ENCODE results near the gene MIDN. TPM values are rescaled to one million over a fixed set of nuclear protein-coding genes. Genes with fewer than 3 reads are reported as not detected.

Gene MIDN
- total RNA-seq, 1 donor from 2014 or later = 103 TPM

DNA sequence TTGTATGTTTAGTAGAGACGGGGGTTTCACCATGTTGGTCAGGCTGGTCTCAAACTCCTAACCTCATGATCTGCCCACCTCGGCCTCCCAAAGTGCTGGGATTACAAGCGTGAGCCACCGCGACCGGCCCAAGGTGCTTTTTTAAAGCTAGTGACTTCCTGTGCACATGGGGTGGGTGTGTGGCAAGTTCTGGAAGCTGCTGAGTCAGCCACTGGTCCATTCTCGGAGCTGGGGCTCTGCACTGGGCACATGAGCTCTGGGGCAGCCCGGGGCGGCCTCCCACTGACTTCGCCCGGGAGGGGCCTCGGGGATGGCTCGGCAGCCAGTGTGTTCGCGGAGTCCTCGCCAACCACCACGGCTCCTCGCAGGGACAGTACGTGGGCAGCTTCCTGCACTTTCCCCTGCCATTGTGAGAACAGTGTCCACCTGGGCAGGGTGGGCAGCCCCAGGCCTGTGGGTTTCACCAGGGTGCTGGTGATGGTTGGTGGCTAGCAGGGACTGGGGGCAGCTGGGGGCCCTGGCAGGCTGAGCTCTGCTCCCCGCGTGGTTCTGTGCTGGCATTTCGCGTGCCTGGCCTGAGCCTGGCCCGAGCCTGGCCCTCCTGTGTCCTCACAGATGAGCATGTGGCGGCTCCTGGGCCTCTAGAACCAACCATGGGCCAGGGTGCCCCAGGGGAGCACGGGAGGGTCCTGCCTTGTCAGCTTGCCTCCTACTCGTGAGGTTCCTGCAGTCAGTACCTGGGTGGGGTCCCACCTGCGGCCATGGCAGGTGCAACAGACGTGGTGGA is 22.8 kb upstream of the MIDN start:
- no peak overlapping the region for H3K4me3 Mint-ChIP-seq (ENCODE audit: unreplicated experiment)
- H3K36me3 Mint-ChIP-seq (ENCODE audit: unreplicated experiment) = peaks cover 2% of the 10 kb centered on the region
- H3K27me3 Mint-ChIP-seq (ENCODE audit: unreplicated experiment) = no peaks in the 10 kb centered on the region
- H3K27ac Mint-ChIP-seq (ENCODE audit: unreplicated experiment) = peak overlapping the region; percentile 18
- TF ChIP-seq, protein P1, sequence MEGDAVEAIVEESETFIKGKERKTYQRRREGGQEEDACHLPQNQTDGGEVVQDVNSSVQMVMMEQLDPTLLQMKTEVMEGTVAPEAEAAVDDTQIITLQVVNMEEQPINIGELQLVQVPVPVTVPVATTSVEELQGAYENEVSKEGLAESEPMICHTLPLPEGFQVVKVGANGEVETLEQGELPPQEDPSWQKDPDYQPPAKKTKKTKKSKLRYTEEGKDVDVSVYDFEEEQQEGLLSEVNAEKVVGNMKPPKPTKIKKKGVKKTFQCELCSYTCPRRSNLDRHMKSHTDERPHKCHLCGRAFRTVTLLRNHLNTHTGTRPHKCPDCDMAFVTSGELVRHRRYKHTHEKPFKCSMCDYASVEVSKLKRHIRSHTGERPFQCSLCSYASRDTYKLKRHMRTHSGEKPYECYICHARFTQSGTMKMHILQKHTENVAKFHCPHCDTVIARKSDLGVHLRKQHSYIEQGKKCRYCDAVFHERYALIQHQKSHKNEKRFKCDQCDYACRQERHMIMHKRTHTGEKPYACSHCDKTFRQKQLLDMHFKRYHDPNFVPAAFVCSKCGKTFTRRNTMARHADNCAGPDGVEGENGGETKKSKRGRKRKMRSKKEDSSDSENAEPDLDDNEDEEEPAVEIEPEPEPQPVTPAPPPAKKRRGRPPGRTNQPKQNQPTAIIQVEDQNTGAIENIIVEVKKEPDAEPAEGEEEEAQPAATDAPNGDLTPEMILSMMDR (IDR thresholded peaks at IDR 0.05) = no peak
- H3K4me1 Mint-ChIP-seq (ENCODE audit: unreplicated experiment) = peaks cover 3% of the 10 kb centered on the region
- no peaks in the 10 kb centered on the region for H3K9me3 Mint-ChIP-seq (ENCODE audit: unreplicated experiment)
- DNase-seq (ENCODE audit: extremely low spot score, unreplicated experiment) = no peak

DNA sequence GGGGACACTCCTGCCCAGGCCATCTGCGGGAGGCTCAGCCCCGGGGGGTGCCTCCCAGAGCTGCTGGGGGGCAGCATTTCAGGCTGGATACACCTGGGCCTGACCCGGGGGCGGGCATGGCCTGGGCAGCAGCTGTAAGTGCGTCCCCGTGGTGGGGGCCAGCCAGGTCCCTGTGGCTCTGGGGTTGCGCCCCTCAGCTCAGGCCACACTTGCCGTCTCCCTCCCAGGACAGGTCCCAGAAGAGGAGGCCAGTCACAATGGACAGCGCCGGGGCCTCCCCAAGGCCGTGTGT is 22.2 kb upstream of the MIDN start:
- Mint-ChIP-seq H3K36me3 (ENCODE audit: unreplicated experiment) (peaks cover 2% of the 10 kb centered on the region), H3K4me3 (ENCODE audit: unreplicated experiment) (no peak overlapping the region), H3K27ac (ENCODE audit: unreplicated experiment) (no peak overlapping the region), H3K4me1 (ENCODE audit: unreplicated experiment) (peaks cover 3% of the 10 kb centered on the region), H3K27me3 (ENCODE audit: unreplicated experiment) (no peaks in the 10 kb centered on the region), H3K9me3 (ENCODE audit: unreplicated experiment) (no peaks in the 10 kb centered on the region)
- no peak for DNase-seq (ENCODE audit: extremely low spot score, unreplicated experiment)
- TF ChIP-seq, protein P1 (IDR thresholded peaks at IDR 0.05) = no peak

DNA sequence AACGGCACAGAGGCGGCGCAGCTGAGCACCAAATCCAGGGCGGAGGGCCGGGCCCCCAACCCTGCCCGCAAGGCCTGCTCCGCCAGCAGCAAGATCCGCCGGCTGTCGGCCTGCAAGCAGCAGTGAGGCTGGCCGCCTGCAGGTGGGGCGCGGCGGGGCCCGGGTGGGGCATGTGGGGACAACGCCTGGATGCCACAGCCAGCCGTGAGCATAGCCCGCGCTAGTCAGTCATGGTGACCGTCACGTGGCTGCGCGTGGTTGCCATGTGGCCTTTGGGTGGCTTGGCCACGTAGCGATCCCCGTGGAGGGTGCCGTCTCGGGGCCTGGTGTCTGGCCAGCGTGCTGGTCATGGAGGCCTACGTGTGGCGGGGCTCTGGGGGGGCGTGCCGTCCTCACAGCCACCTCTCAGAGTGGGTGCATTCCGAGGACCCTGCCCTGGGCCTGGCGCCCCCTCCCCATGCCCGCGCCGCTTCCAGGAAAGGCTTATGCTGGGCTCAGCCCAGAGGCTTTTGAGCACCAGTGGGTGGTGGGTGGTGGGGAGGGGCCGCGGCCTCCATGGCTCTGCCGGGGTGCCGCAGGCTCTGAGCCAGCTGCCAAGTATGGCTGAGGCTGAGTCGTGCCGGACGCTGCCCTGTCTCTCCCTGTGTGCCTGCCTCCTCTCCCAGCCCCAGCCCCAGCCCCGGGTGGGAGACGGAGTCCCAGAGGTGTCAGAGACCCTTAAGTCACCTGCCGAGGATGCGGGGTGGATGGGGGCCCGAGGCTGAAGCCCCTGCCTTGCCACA is 21.7 kb upstream of the MIDN start:
- Mint-ChIP-seq H3K27me3 (ENCODE audit: unreplicated experiment) (no peaks in the 10 kb centered on the region), H3K4me1 (ENCODE audit: unreplicated experiment) (peaks cover 5% of the 10 kb centered on the region), H3K9me3 (ENCODE audit: unreplicated experiment) (no peaks in the 10 kb centered on the region), H3K27ac (ENCODE audit: unreplicated experiment) (no peak overlapping the region), H3K4me3 (ENCODE audit: unreplicated experiment) (no peak overlapping the region), H3K36me3 (ENCODE audit: unreplicated experiment) (peaks cover 2% of the 10 kb centered on the region)
- TF ChIP-seq, protein P1 (IDR thresholded peaks at IDR 0.05) = no peak
- DNase-seq (ENCODE audit: extremely low spot score, unreplicated experiment) = no peak

DNA sequence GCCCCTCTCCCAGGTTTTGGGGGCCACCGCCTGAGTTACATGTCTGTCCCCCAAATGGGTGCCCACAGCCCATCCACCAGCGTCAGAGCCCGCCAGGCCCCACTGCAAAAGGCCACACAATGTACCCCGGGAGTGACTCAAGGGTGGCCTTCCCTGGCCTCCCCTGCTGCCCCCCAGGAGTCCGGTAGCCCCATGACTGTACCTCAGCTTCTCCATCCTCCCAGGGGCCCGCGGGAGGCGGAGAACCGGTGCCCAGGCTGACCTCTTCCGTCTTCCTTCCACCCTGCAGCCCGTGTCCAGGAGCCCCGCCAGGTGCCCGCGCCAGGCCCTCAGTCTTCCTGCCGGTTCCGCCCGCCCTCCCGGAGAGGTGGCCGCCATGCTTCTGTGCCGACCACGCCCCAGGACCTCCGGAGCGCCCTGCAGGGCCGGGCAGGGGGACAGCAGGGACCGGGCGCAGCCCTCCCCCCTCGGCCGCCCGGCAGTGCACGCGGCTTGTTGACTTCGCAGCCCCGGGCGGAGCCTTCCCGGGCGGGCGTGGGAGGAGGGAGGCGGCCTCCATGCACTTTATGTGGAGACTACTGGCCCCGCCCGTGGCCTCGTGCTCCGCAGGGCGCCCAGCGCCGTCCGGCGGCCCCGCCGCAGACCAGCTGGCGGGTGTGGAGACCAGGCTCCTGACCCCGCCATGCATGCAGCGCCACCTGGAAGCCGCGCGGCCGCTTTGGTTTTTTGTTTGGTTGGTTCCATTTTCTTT is 20.9 kb upstream of the MIDN start:
- no peak for DNase-seq (ENCODE audit: extremely low spot score, unreplicated experiment)

More for the DNA sequence above, 20.9 kb upstream of the MIDN start:
- TF ChIP-seq, protein P1 (IDR thresholded peaks at IDR 0.05) = no peak
- no peak overlapping the region for H3K27ac Mint-ChIP-seq (ENCODE audit: unreplicated experiment)
- H3K36me3 Mint-ChIP-seq (ENCODE audit: unreplicated experiment) = peaks cover 2% of the 10 kb centered on the region
- H3K27me3 Mint-ChIP-seq (ENCODE audit: unreplicated experiment) = no peaks in the 10 kb centered on the region
- no peak overlapping the region for H3K4me3 Mint-ChIP-seq (ENCODE audit: unreplicated experiment)
- H3K9me3 Mint-ChIP-seq (ENCODE audit: unreplicated experiment) = no peaks in the 10 kb centered on the region
- H3K4me1 Mint-ChIP-seq (ENCODE audit: unreplicated experiment) = peaks cover 5% of the 10 kb centered on the region

Data from osteocyte (in vitro differentiated cells).